ENCODE data around the gene FAM107B.

GRCh38 chr10:14540611-14541010 lies 234.1 kb downstream of the FAM107B start:
- no peak for TF ChIP-seq ZNF670 (tag by site-specific recombination; IDR thresholded peaks at IDR 0.05; ENCODE audit: low read depth)
- TF ChIP-seq KLF8 (tag by site-specific recombination; IDR thresholded peaks at IDR 0.05), result no peak
- TF ChIP-seq CTCF (tag by site-specific recombination; IDR thresholded peaks at IDR 0.05), result no peak
- TF ChIP-seq ZFP37 (tag by site-specific recombination; IDR thresholded peaks at IDR 0.05), result no peak
- no peak for TF ChIP-seq ZBTB20 (tag by site-specific recombination; IDR thresholded peaks at IDR 0.05)
- TF ChIP-seq PATZ1 (tag by site-specific recombination; IDR thresholded peaks at IDR 0.05), result no peak

Data from HEK293 (cell line).